Natural killer cell treated with Interleukin-12 subunit alpha and Interleukin-12 subunit beta and Interleukin-15 and Interleukin-18, amount 100 ng/mL, for 72 hours (primary cell): ENCODE results near the gene OSER1. TPM values are rescaled to one million over a fixed set of nuclear protein-coding genes. Genes with fewer than 3 reads are reported as not detected.
"Not testable (repeated sequence)": the region's sequence is repeated elsewhere in the genome, so short reads cannot be mapped to it uniquely, and the experiment has no call there.

Experiments used
- ATAC-seq, 2 donors: fragments of 150-1000 bp; cut with Tn5 transposase in 1 of 2; sonication (Bioruptor Pico), chemical (Tn5 transposase) in 1 of 2; 2 replicates each; pipeline ENCODE4 v1.10.0; 2021
- DNase-seq: peaks from one replicate; pipeline ENCODE4 v3.0.0; 2022; ENCODE audit warnings: low spot score
- H3K27ac Mint-ChIP-seq, 2 donors: 1 replicate in 1 of 2; 2 replicates in 1 of 2; pipeline ENCODE4 v1.8.0; 2022; ENCODE audit warnings: mixed read lengths in 2 of 2, mild to moderate bottlenecking in 1 of 2, moderate library complexity in 1 of 2
- H3K27me3 Mint-ChIP-seq, 2 donors: 1 replicate in 1 of 2; 2 replicates in 1 of 2; pipeline ENCODE4 v1.8.0; 2022; ENCODE audit warnings: mixed read lengths in 2 of 2
- H3K36me3 Mint-ChIP-seq: one replicate; pipeline ENCODE4 v1.8.0; 2022; ENCODE audit warnings: mixed read lengths
- H3K4me1 Mint-ChIP-seq, 2 donors: 1 replicate in 1 of 2; 2 replicates in 1 of 2; pipeline ENCODE4 v1.8.0; 2022; ENCODE audit warnings: low read depth in 2 of 2, mixed read lengths in 2 of 2, mild to moderate bottlenecking in 1 of 2
- H3K4me3 Mint-ChIP-seq: one replicate; pipeline ENCODE4 v1.8.0; 2022; ENCODE audit warnings: mixed read lengths
- H3K9me3 Mint-ChIP-seq: 2 replicates; pipeline ENCODE4 v1.8.0; 2022; ENCODE audit warnings: mixed read lengths
- total RNA-seq, 2 donors: library from RNA; stranded (reverse); gene quantifications; one replicate each; pipeline ENCODE4 v1.2.3, GENCODE V29; 2022

Gene OSER1
- 10 to 100 TPM; 21.9 to 27.0 TPM for total RNA-seq

GRCh38 chr20:44210406-44211176 is at the start of gene OSER1:
OSER1 (minus strand) TSS chr20:44210771; CDS start chr20:44206957, 3,814 bp downstream.
- H3K27me3 Mint-ChIP-seq = no peaks in the 10 kb centered on the region
- H3K4me3 Mint-ChIP-seq = peak within 1 kb of the TSS; percentile 100
- ATAC-seq (peak; percentile 93 to 94), DNase-seq (peak; percentile 97)
- H3K4me1 Mint-ChIP-seq = peaks cover 43 to 44% of the 10 kb centered on the region in 2 donors
- H3K9me3 Mint-ChIP-seq = no peaks in the 10 kb centered on the region
- peak within 1 kb of the TSS; percentile 94 to 97 for H3K27ac Mint-ChIP-seq
- peaks cover 14% of the 10 kb centered on the region for H3K36me3 Mint-ChIP-seq

- no peak overlapping the region for H3K4me3 Mint-ChIP-seq
- H3K27ac Mint-ChIP-seq = no peak overlapping the region
- DNase-seq = no peak
- no peaks in the 10 kb centered on the region for H3K9me3 Mint-ChIP-seq
- H3K36me3 Mint-ChIP-seq = no peaks in the 10 kb centered on the region
- H3K4me1 Mint-ChIP-seq = peaks cover 0 to 2% of the 10 kb centered on the region in 2 donors
- no peak for ATAC-seq
- no peaks in the 10 kb centered on the region for H3K27me3 Mint-ChIP-seq
Measured at GRCh38 chr20:44258226-44258890, 47.8 kb upstream of the OSER1 start.

- ATAC-seq = no peak
- Mint-ChIP-seq H3K4me1 (peaks cover 0 to 2% of the 10 kb centered on the region in 2 donors), H3K27me3 (peaks cover 0 to 2% of the 10 kb centered on the region in 2 donors), H3K4me3 (no peak overlapping the region), H3K9me3 (no peaks in the 10 kb centered on the region), H3K27ac (no peak overlapping the region), H3K36me3 (no peaks in the 10 kb centered on the region)
- no peak for DNase-seq
Measured at GRCh38 chr20:44256961-44257360, 46.4 kb upstream of the OSER1 start.

- Mint-ChIP-seq H3K4me1 (peaks cover 0 to 2% of the 10 kb centered on the region in 2 donors), H3K4me3 (no peak overlapping the region), H3K9me3 (no peaks in the 10 kb centered on the region), H3K36me3 (no peaks in the 10 kb centered on the region), H3K27me3 (peaks cover 0 to 2% of the 10 kb centered on the region in 2 donors), H3K27ac (no peak overlapping the region)
- ATAC-seq (no peak), DNase-seq (no peak)
Measured at GRCh38 chr20:44255942-44256341, 45.4 kb upstream of the OSER1 start.

GRCh38 chr20:44254073-44254472 is 43.5 kb upstream of the OSER1 start:
- H3K4me1 Mint-ChIP-seq = peaks cover 0 to 2% of the 10 kb centered on the region in 2 donors

GRCh38 chr20:44253528-44253927 is 43.0 kb upstream of the OSER1 start:
- Mint-ChIP-seq H3K9me3 (no peaks in the 10 kb centered on the region), H3K27me3 (peaks cover 0 to 2% of the 10 kb centered on the region in 2 donors), H3K4me1 (peaks cover 0 to 2% of the 10 kb centered on the region in 2 donors), H3K27ac (no peak overlapping the region), H3K36me3 (no peaks in the 10 kb centered on the region), H3K4me3 (no peak overlapping the region)
- DNase-seq (no peak), ATAC-seq (no peak)

More at GRCh38 chr20:44254073-44254472, 43.5 kb upstream of the OSER1 start:
- no peak overlapping the region for H3K27ac Mint-ChIP-seq
- DNase-seq (no peak), ATAC-seq (no peak)
- H3K27me3 Mint-ChIP-seq = peaks cover 0 to 2% of the 10 kb centered on the region in 2 donors
- no peak overlapping the region for H3K4me3 Mint-ChIP-seq
- no peaks in the 10 kb centered on the region for H3K9me3 Mint-ChIP-seq
- no peaks in the 10 kb centered on the region for H3K36me3 Mint-ChIP-seq

GRCh38 chr20:44251284-44251683 is 40.7 kb upstream of the OSER1 start:
- H3K27ac Mint-ChIP-seq = no peak overlapping the region
- DNase-seq (no peak), ATAC-seq (no peak)

GRCh38 chr20:44248410-44248759 is 37.8 kb upstream of the OSER1 start:
- Mint-ChIP-seq H3K4me1 (peaks cover 0 to 3% of the 10 kb centered on the region in 2 donors), H3K27me3 (peaks cover 8 to 9% of the 10 kb centered on the region in 2 donors), H3K4me3 (no peak overlapping the region), H3K27ac (no peak overlapping the region), H3K9me3 (no peaks in the 10 kb centered on the region), H3K36me3 (no peaks in the 10 kb centered on the region)
- ATAC-seq (no peak), DNase-seq (no peak)

More at GRCh38 chr20:44251284-44251683, 40.7 kb upstream of the OSER1 start:
- H3K27me3 Mint-ChIP-seq = peaks cover 6 to 8% of the 10 kb centered on the region in 2 donors
- H3K4me1 Mint-ChIP-seq = peaks cover 0 to 5% of the 10 kb centered on the region in 2 donors
- H3K9me3 Mint-ChIP-seq = no peaks in the 10 kb centered on the region
- no peak overlapping the region for H3K4me3 Mint-ChIP-seq
- H3K36me3 Mint-ChIP-seq = no peaks in the 10 kb centered on the region

GRCh38 chr20:44247586-44248409 is 37.2 kb upstream of the OSER1 start:
- H3K27me3 Mint-ChIP-seq = peaks cover 8% of the 10 kb centered on the region in 2 donors
- ATAC-seq = peak in 1 of 2 donors; percentile 48

GRCh38 chr20:44247131-44247571 is 36.6 kb upstream of the OSER1 start, which contains the start of gene GDAP1L1:
GDAP1L1 (plus strand) TSS chr20:44247308; CDS start chr20:44247335, 27 bp downstream.
- Mint-ChIP-seq H3K27ac (no peak within 1 kb of the TSS), H3K27me3 (peaks cover 7 to 8% of the 10 kb centered on the region in 2 donors), H3K4me3 (no peak within 1 kb of the TSS), H3K36me3 (no peaks in the 10 kb centered on the region), H3K9me3 (no peaks in the 10 kb centered on the region), H3K4me1 (peaks cover 0 to 3% of the 10 kb centered on the region in 2 donors)
- no peak for DNase-seq
- ATAC-seq = no peak

More at GRCh38 chr20:44247586-44248409, 37.2 kb upstream of the OSER1 start:
- Mint-ChIP-seq H3K27ac (no peak overlapping the region), H3K36me3 (no peaks in the 10 kb centered on the region), H3K4me3 (no peak overlapping the region), H3K4me1 (peaks cover 0 to 3% of the 10 kb centered on the region in 2 donors), H3K9me3 (no peaks in the 10 kb centered on the region)
- DNase-seq = no peak

- Mint-ChIP-seq H3K9me3 (no peaks in the 10 kb centered on the region), H3K4me3 (no peak overlapping the region), H3K36me3 (no peaks in the 10 kb centered on the region), H3K27ac (no peak overlapping the region), H3K4me1 (peaks cover 0 to 3% of the 10 kb centered on the region in 2 donors), H3K27me3 (peaks cover 7 to 8% of the 10 kb centered on the region in 2 donors)
- DNase-seq (no peak), ATAC-seq (no peak)
Measured at GRCh38 chr20:44245977-44246376, 35.4 kb upstream of the OSER1 start.

- Mint-ChIP-seq H3K36me3 (no peaks in the 10 kb centered on the region), H3K4me1 (peaks cover 0 to 2% of the 10 kb centered on the region in 2 donors), H3K27me3 (peaks cover 6% of the 10 kb centered on the region in 2 donors), H3K27ac (no peak overlapping the region), H3K4me3 (no peak overlapping the region), H3K9me3 (no peaks in the 10 kb centered on the region)
- no peak for ATAC-seq
- DNase-seq = no peak
Measured at GRCh38 chr20:44241796-44242195, 31.2 kb upstream of the OSER1 start.

- not testable (repeated sequence) for H3K4me1 Mint-ChIP-seq, ATAC-seq, H3K9me3 Mint-ChIP-seq, H3K36me3 Mint-ChIP-seq, H3K4me3 Mint-ChIP-seq, DNase-seq, H3K27me3 Mint-ChIP-seq, H3K27ac Mint-ChIP-seq
Measured at GRCh38 chr20:44236840-44237239, 26.3 kb upstream of the OSER1 start.
